H1 (cell line): ENCODE measurements around the gene TSPAN16. TPM values are rescaled to one million over a fixed set of nuclear protein-coding genes. Genes with fewer than 3 reads are reported as not detected.

Experiments
- CTCF ChIA-PET: fragments of 300-600 bp; sonication (Branson Sonifier 250); formaldehyde crosslinking; loops from one replicate; lab custom pipeline; 2021; ENCODE audit not compliant: partially characterized antibody; lab: Charles Lee
- POLR2A ChIA-PET: fragments of 300-600 bp; sonication (Branson Sonifier 250); formaldehyde crosslinking; loops from one replicate; lab custom pipeline; 2021; ENCODE audit warnings: inconsistent platforms; ENCODE audit not compliant: partially characterized antibody; lab: Charles Lee
- DNase-seq, 2 experiments: peaks; one replicate each; pipeline versions ENCODE4 v3.0.0 to v3.0.0-alpha.2; 2010 to 2022; ENCODE audit warnings: low spot score in 2 of 2, low read depth in 1 of 2, mixed read lengths in 1 of 2
- FAIRE-seq: peaks from 2 replicates; lab custom pipeline; 2011; peaks lifted over from hg19 to GRCh38; lab: Jason Lieb, UNC
- H2AFZ ChIP-seq: 2 replicates; pipeline ENCODE4 v1.8.1; 2012; ENCODE audit warnings: low read length, inconsistent platforms
- H2AK5ac ChIP-seq: 2 replicates; pipeline ENCODE4 v1.6.1; 2013; ENCODE audit warnings: low read depth, low read length
- H2BK120ac ChIP-seq: replicated peaks from 2 replicates; pipeline ENCODE3; 2013; ENCODE audit warnings: low read depth, low read length, inconsistent platforms
- H2BK12ac ChIP-seq: 2 replicates; pipeline ENCODE4 v1.6.1; 2013; ENCODE audit warnings: low read depth, low read length
- H2BK15ac ChIP-seq: 2 replicates; pipeline ENCODE4 v1.6.1; 2013; ENCODE audit warnings: low read length
- H2BK20ac ChIP-seq: 2 replicates; pipeline ENCODE4 v1.6.1; 2013; ENCODE audit warnings: low read length
- H2BK5ac ChIP-seq: 2 replicates; pipeline ENCODE4 v1.6.1; 2013; ENCODE audit warnings: low read depth, low read length
- H3K14ac ChIP-seq: 2 replicates; pipeline ENCODE4 v1.6.1; 2013; ENCODE audit warnings: inconsistent platforms; ENCODE audit not compliant: insufficient read length
- H3K18ac ChIP-seq: 2 replicates; pipeline ENCODE4 v1.6.1; 2013; ENCODE audit warnings: low read length; ENCODE audit errors: extremely low read depth
- H3K23ac ChIP-seq: 2 replicates; pipeline ENCODE4 v1.6.1; 2013; ENCODE audit warnings: inconsistent platforms; ENCODE audit not compliant: insufficient read length
- H3K23me2 ChIP-seq: 2 replicates; pipeline ENCODE4 v1.6.1; 2013; ENCODE audit warnings: low read depth, low read length
- H3K27ac ChIP-seq: 2 replicates; pipeline ENCODE4 v1.6.1; 2011; ENCODE audit warnings: low read depth, low read length, inconsistent platforms
- H3K27me3 ChIP-seq, 4 experiments: replicated peaks in 1 of 4; 1 replicate in 1 of 4; 2 replicates in 3 of 4; pipeline versions ENCODE4 v1.6.1 to v1.8.1; 2011 to 2013; ENCODE audit warnings: low read length in 3 of 4, mild to moderate bottlenecking in 3 of 4, inconsistent platforms in 2 of 4, mixed read lengths in 2 of 4, moderate library complexity in 1 of 4; ENCODE audit not compliant: control insufficient read depth in 3 of 4, insufficient read depth in 3 of 4; ENCODE audit errors: extremely low read depth in 1 of 4
- H3K36me3 ChIP-seq, 4 experiments: 2 replicates each; pipeline versions ENCODE4 v1.6.1 to v1.8.1; 2011 to 2013; ENCODE audit warnings: mild to moderate bottlenecking in 4 of 4, low read length in 3 of 4, moderate library complexity in 2 of 4, control low read depth in 1 of 4, inconsistent platforms in 1 of 4; ENCODE audit not compliant: insufficient read depth in 4 of 4, control insufficient read depth in 2 of 4
- H3K4ac ChIP-seq: replicated peaks from 2 replicates; pipeline ENCODE3; 2013; ENCODE audit warnings: low read length, low read depth, mixed read lengths, inconsistent platforms; ENCODE audit not compliant: insufficient read length
- H3K4me1 ChIP-seq, 4 experiments: replicated peaks in 1 of 4; 1 replicate in 1 of 4; 2 replicates in 3 of 4; pipeline versions ENCODE4 v1.6.1 to v1.8.1; 2011 to 2013; ENCODE audit warnings: low read length in 3 of 4, inconsistent platforms in 2 of 4, mixed read lengths in 1 of 4; ENCODE audit not compliant: insufficient read depth in 4 of 4, control insufficient read depth in 3 of 4
- H3K4me2 ChIP-seq, 2 experiments: 2 replicates each; pipeline versions ENCODE4 v1.6.1 to v1.8.1; 2011 to 2013; ENCODE audit warnings: low read depth in 2 of 2, low read length in 2 of 2, control low read depth in 1 of 2, inconsistent platforms in 1 of 2, mild to moderate bottlenecking in 1 of 2; ENCODE audit not compliant: insufficient read depth in 1 of 2
- H3K4me3 ChIP-seq, 4 experiments: fragments of 200-600, 300-600 bp in 1 of 4; sonication (generic), shearing (Covaris generic), sonication (Bioruptor Twin) in 1 of 4; 2 replicates each; pipeline versions ENCODE4 v1.5.1 to v1.8.1; 2011 to 2016; ENCODE audit warnings: low read length in 4 of 4, low read depth in 3 of 4, control low read depth in 2 of 4, inconsistent platforms in 2 of 4, mild to moderate bottlenecking in 2 of 4, mixed read lengths in 1 of 4, moderate library complexity in 1 of 4; ENCODE audit not compliant: insufficient read depth in 2 of 4; ENCODE audit errors: extremely low read depth in 1 of 4
- H3K56ac ChIP-seq: replicated peaks from 2 replicates; pipeline ENCODE3; 2013; ENCODE audit warnings: low read depth, mild to moderate bottlenecking, mixed read lengths, low read length, inconsistent platforms; ENCODE audit not compliant: insufficient read length
- H3K79me1 ChIP-seq: 2 replicates; pipeline ENCODE4 v1.6.1; 2013; ENCODE audit warnings: low read depth, low read length, control low read depth
- H3K79me2 ChIP-seq, 2 experiments: 2 replicates each; pipeline versions ENCODE4 v1.6.1 to v1.8.1; 2012 to 2013; ENCODE audit warnings: low read length in 2 of 2, mild to moderate bottlenecking in 2 of 2, inconsistent platforms in 1 of 2; ENCODE audit not compliant: insufficient read depth in 2 of 2, control insufficient read depth in 1 of 2
- H3K9ac ChIP-seq, 4 experiments: replicated peaks in 1 of 4; 1 replicate in 1 of 4; 2 replicates in 3 of 4; pipeline versions ENCODE4 v1.6.1 to v1.8.1; 2011 to 2013; ENCODE audit warnings: low read depth in 3 of 4, low read length in 3 of 4, control low read depth in 2 of 4, mild to moderate bottlenecking in 2 of 4, moderate library complexity in 2 of 4, inconsistent platforms in 1 of 4; ENCODE audit errors: extremely low read depth in 1 of 4
- H3K9me3 ChIP-seq, 2 experiments: 2 replicates each; pipeline versions ENCODE4 v1.6.1 to v1.8.1; 2012 to 2013; ENCODE audit warnings: mild to moderate bottlenecking in 2 of 2, moderate library complexity in 2 of 2, control low read depth in 1 of 2, inconsistent platforms in 1 of 2, low read depth in 1 of 2, low read length in 1 of 2, mixed read lengths in 1 of 2; ENCODE audit not compliant: insufficient read depth in 2 of 2
- H4K20me1 ChIP-seq, 2 experiments: replicated peaks in 1 of 2; 2 replicates each; pipeline versions ENCODE3 to v1.8.1; 2011 to 2013; ENCODE audit warnings: inconsistent platforms in 2 of 2, low read length in 2 of 2, mild to moderate bottlenecking in 1 of 2; ENCODE audit not compliant: insufficient read depth in 2 of 2, control insufficient read depth in 1 of 2
- H4K5ac ChIP-seq: 2 replicates; pipeline ENCODE4 v1.6.1; 2013; ENCODE audit warnings: low read length, low read depth, mixed read lengths, inconsistent platforms; ENCODE audit not compliant: insufficient read length
- H4K8ac ChIP-seq: 2 replicates; pipeline ENCODE4 v1.8.0; 2013; ENCODE audit warnings: mild to moderate bottlenecking, moderate library complexity, low read length, inconsistent platforms; ENCODE audit not compliant: insufficient read depth; ENCODE audit errors: extremely low read depth
- H4K91ac ChIP-seq: replicated peaks from 2 replicates; pipeline ENCODE3; 2013; ENCODE audit warnings: low read length, mixed read lengths, inconsistent platforms; ENCODE audit not compliant: insufficient read length
- BRCA1 ChIP-seq: IDR thresholded peaks from 2 replicates; pipeline ENCODE4 v1.6.1; 2012; ENCODE audit warnings: low read depth, low read length, improper control_type of control experiment
- CBX8 ChIP-seq: fragments of 300-800, 300-1000 bp; sonication (generic); IDR thresholded peaks from 2 replicates; pipeline ENCODE4 v1.7.1; 2016; ENCODE audit warnings: low read depth, low read length, borderline replicate concordance
- CHD2 ChIP-seq: IDR thresholded peaks from 2 replicates; pipeline ENCODE4 v1.6.1; 2012; ENCODE audit warnings: low read length, improper control_type of control experiment
- GABPA ChIP-seq: IDR thresholded peaks from 2 replicates; pipeline ENCODE4 v1.6.1; 2011; ENCODE audit warnings: mild to moderate bottlenecking, low read length, moderate library complexity, borderline replicate concordance; ENCODE audit not compliant: insufficient read depth
- JUND ChIP-seq: IDR thresholded peaks from 2 replicates; pipeline ENCODE4 v1.6.1; 2011; ENCODE audit warnings: mild to moderate bottlenecking, improper control_type of control experiment, low read length
- PHF8 ChIP-seq: fragments of 200-600 bp; sonication (generic); conservative IDR thresholded peaks from 2 replicates; pipeline ENCODE4 v1.7.1; 2012; ENCODE audit warnings: low read depth, mild to moderate bottlenecking, inconsistent platforms, low read length, moderate library complexity
- POU5F1 ChIP-seq: IDR thresholded peaks from 2 replicates; pipeline ENCODE4 v1.6.1; 2011; ENCODE audit warnings: low read depth, mild to moderate bottlenecking, low read length, moderate library complexity
- TBP ChIP-seq: IDR thresholded peaks from 2 replicates; pipeline ENCODE4 v1.6.1; 2011; ENCODE audit warnings: low read depth, low read length, improper control_type of control experiment
- ZNF274 ChIP-seq: IDR thresholded peaks from 2 replicates; pipeline ENCODE4 v1.7.0; 2012; ENCODE audit warnings: low read length, borderline replicate concordance; ENCODE audit errors: extremely low read depth
- WGBS, 2 experiments: shearing (Covaris generic) in 1 of 2; methylation state at CpG; one replicate each; pipeline versions ENCODE4 v1.1.6 to v1.1.7; 2013 to 2015; ENCODE audit warnings: low lambda C conversion rate in 2 of 2, mixed read lengths in 2 of 2, inconsistent platforms in 1 of 2, low coverage in 1 of 2, missing lambda C conversion rate in 1 of 2; ENCODE audit not compliant: insufficient replicate concordance in 2 of 2, insufficient coverage in 1 of 2, insufficient read length in 1 of 2; ENCODE audit errors: extremely low coverage in 1 of 2, missing lambda C conversion rate in 1 of 2; 5-methylcytosine and 5-hydroxymethylcytosine counted together
- polyA plus RNA-seq, 7 experiments: library from polyadenylated mRNA; depleted of rRNA in 3 of 7; stranded (reverse) in 5 of 7; unstranded in 2 of 7; fragments of >200 nt in 5 of 7; fragments of 200-250 nt in 2 of 7; gene quantifications; 1 replicate in 5 of 7; 2 replicates in 1 of 7; 4 replicates in 1 of 7; pipeline versions ENCODE4 v1.2.1 to v1.2.3, GENCODE V29; 2011 to 2013; ENCODE audit warnings: missing spikeins in 2 of 7, mixed read lengths in 2 of 7
- total RNA-seq: library from RNA; stranded (reverse); fragmentation: NEBNext Ultra II Directional; extraction: Animal tissue kit (Norgen Biotek cat#: 25700); gene quantifications from 2 replicates; pipeline ENCODE4 v1.2.1, GENCODE V29; 2021
- TF ChIP-seq, protein P1 (sequence below): IDR thresholded peaks from 2 replicates; pipeline ENCODE4 v1.6.1; 2011; ENCODE audit warnings: low read length, improper control_type of control experiment

TSPAN16 gene
- total and polyA plus RNA-seq, 2 of the 8 experiments (the other 6 are each of a cell fraction or from before 2014, with no cell fraction given): not detected

DNA sequence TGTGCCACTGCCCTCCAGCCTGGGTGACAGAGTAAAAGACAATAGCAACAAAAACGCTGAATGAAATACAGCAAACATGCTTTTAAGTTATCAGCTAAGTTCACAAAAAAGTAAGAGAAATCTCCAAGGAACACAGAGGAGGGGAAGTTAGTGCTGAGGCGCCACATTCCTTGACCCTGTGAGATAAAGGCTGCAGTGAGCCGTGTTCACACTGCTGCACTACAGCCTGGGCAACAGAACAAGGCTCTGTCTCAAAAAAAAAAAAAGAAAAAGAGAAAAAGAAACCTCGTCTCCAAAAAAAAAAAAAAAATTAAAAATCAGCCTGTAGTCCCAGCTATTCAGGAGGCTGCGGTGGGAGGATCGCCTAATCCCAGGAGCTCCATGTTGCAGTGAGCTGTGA is 17.3 kb upstream of the TSPAN16 start:
- no peak overlapping the region for H2BK5ac ChIP-seq
- H3K14ac ChIP-seq: no peak overlapping the region
- CTCF ChIA-PET: interaction anchor here (0.6 to 1.2 kb wide), 4 partner anchors 15 to 38 kb away, joined by 3 to 4 read pairs (median 3); no protein-coding TSS in a partner anchor
- no peak overlapping the region for H3K56ac ChIP-seq
- no peak overlapping the region for H3K4me3 ChIP-seq
- H3K79me1 ChIP-seq: no peaks in the 10 kb centered on the region
- no peaks in the 10 kb centered on the region for H4K20me1 ChIP-seq
- POLR2A ChIA-PET: no interaction called here
- H3K9me3 ChIP-seq: peaks cover 0 to 11% of the 10 kb centered on the region in 2 experiments; a peak in 1 of 4 replicates
- H2BK12ac ChIP-seq: no peak overlapping the region
- FAIRE-seq: no peak
- no peak overlapping the region for H3K27ac ChIP-seq
- WGBS, 2 experiments: 90% methylated on average over 5 of the region's 6 CpGs; no CpG with 5 or more reads in 1 of the 2 experiments
- H2BK15ac ChIP-seq: no peak overlapping the region
- H3K27me3 ChIP-seq: no peaks in the 10 kb centered on the region
- no peak overlapping the region for H4K5ac ChIP-seq
- no peak overlapping the region for H4K91ac ChIP-seq
- no peak overlapping the region for H4K8ac ChIP-seq
- H3K79me2 ChIP-seq: no peaks in the 10 kb centered on the region
- no peaks in the 10 kb centered on the region for H3K23me2 ChIP-seq
- H3K4me2 ChIP-seq: no peak overlapping the region
- no peak overlapping the region for H2AFZ ChIP-seq
- H2BK120ac ChIP-seq: no peak overlapping the region
- H3K23ac ChIP-seq: no peak overlapping the region
- no peak overlapping the region for H3K18ac ChIP-seq
- DNase-seq: no peak
- no peak overlapping the region for H2BK20ac ChIP-seq
- no peak overlapping the region for H3K4ac ChIP-seq
- no peak overlapping the region for H2AK5ac ChIP-seq
- no peak overlapping the region for H3K9ac ChIP-seq
- H3K36me3 ChIP-seq: no peaks in the 10 kb centered on the region
- peaks cover 0 to 4% (median 2%) of the 10 kb centered on the region in 4 experiments; a peak in 4 of 7 replicates for H3K4me1 ChIP-seq
- TF ChIP-seq, protein P1, sequence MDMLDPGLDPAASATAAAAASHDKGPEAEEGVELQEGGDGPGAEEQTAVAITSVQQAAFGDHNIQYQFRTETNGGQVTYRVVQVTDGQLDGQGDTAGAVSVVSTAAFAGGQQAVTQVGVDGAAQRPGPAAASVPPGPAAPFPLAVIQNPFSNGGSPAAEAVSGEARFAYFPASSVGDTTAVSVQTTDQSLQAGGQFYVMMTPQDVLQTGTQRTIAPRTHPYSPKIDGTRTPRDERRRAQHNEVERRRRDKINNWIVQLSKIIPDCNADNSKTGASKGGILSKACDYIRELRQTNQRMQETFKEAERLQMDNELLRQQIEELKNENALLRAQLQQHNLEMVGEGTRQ: no peak
- no peak for TF ChIP-seq PHF8
- TF ChIP-seq POU5F1: no peak
- TF ChIP-seq CHD2: no peak
- no peak for TF ChIP-seq GABPA
- no peak for TF ChIP-seq ZNF274
- no peak for TF ChIP-seq TBP
- TF ChIP-seq BRCA1: no peak
- TF ChIP-seq JUND: no peak
- TF ChIP-seq CBX8: no peak
